Testis (tissue), 2 donors: ENCODE data around the gene TTLL7.

Experiments
- CTCF ChIP-seq, 3 experiments: fragments of 450-650 bp in 2 of 3; fragments of 200-600 bp in 1 of 3; sonication (generic) in 1 of 3; IDR thresholded peaks; one replicate each; pipeline ENCODE4 v1.5.1; 2016 to 2019; ENCODE audit warnings: antibody characterized with exemption in 3 of 3, mild to moderate bottlenecking in 2 of 3, moderate library complexity in 1 of 3
- POLR2A ChIP-seq: fragments of 450-650 bp; IDR thresholded peaks from one replicate; pipeline ENCODE4 v1.6.1; 2017; ENCODE audit warnings: antibody characterized with exemption, mild to moderate bottlenecking, moderate library complexity

DNA sequence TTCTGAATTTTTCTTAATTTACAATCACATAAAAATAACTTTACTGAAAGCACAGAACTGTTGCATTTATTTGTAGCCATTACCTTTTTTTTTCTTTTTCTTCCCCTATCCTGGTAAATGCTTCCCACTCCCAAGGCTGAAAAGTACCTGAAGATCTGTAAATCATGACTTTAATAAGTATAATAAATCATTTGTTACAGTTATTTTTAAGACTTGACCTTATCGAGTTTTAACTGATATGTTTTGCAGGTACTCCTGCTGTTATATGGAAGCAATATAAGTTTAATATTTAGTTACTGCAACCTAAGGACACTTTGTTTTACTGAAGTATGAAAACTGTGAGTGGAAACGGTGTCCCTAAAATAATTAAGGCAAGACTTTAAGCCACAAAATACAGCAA lies 142.6 kb downstream of the TTLL7 start:
- TF ChIP-seq CTCF (IDR thresholded peaks at IDR 0.05) (no peak), POLR2A (no peak)
